CD14-positive monocyte (primary cell): ENCODE data around the gene TRPM8. TPM values are rescaled to one million over a fixed set of nuclear protein-coding genes. Genes with fewer than 3 reads are reported as not detected.

ENCODE experiments used
- DNase-seq, 3 donors: peaks; one replicate each; pipeline ENCODE4 v3.0.0-alpha.2; 2011 to 2022
- H2AFZ ChIP-seq: 2 replicates; pipeline ENCODE4 v1.6.0; 2012; ENCODE audit warnings: mild to moderate bottlenecking, low read depth, low read length, inconsistent platforms; ENCODE audit not compliant: insufficient read depth, poor library complexity, severe bottlenecking
- H3K27ac ChIP-seq, 2 donors: 1 replicate in 1 of 2; 2 replicates in 1 of 2; pipeline ENCODE4 v1.5.1; 2012 to 2013; ENCODE audit warnings: low read length in 2 of 2, control low read depth in 1 of 2, inconsistent platforms in 1 of 2, low read depth in 1 of 2, mild to moderate bottlenecking in 1 of 2
- H3K27me3 ChIP-seq, 2 donors: one replicate each; pipeline versions ENCODE4 v1.6.0 to v1.6.1; 2011 to 2013; ENCODE audit warnings: low read length in 2 of 2; ENCODE audit not compliant: control insufficient read depth in 2 of 2, insufficient read depth in 2 of 2
- H3K36me3 ChIP-seq, 2 donors: replicated peaks in 1 of 2; 1 replicate in 1 of 2; 2 replicates in 1 of 2; pipeline versions ENCODE4 v1.5.1 to v1.6.1; 2012 to 2013; ENCODE audit warnings: low read length in 2 of 2, control low read depth in 1 of 2, inconsistent platforms in 1 of 2, mild to moderate bottlenecking in 1 of 2; ENCODE audit not compliant: insufficient read depth in 2 of 2, control insufficient read depth in 1 of 2
- H3K4me1 ChIP-seq, 2 donors: 1 replicate in 1 of 2; 2 replicates in 1 of 2; pipeline versions ENCODE4 v1.5.1 to v1.6.1; 2012 to 2013; ENCODE audit warnings: low read length in 2 of 2, control low read depth in 1 of 2, inconsistent platforms in 1 of 2, mild to moderate bottlenecking in 1 of 2, moderate library complexity in 1 of 2; ENCODE audit not compliant: insufficient read depth in 2 of 2, control insufficient read depth in 1 of 2
- H3K4me2 ChIP-seq: replicated peaks from 2 replicates; pipeline ENCODE3; 2012; ENCODE audit warnings: low read length, moderate library complexity, mild to moderate bottlenecking; ENCODE audit not compliant: poor library complexity, severe bottlenecking; ENCODE audit errors: extremely low read depth
- H3K4me3 ChIP-seq, 3 experiments: fragments of 200-600 bp in 1 of 3; sonication (generic) in 1 of 3; replicated peaks in 1 of 3; 1 replicate in 2 of 3; 2 replicates in 1 of 3; pipeline ENCODE4 v1.5.1; 2011 to 2013; ENCODE audit warnings: low read length in 3 of 3, mild to moderate bottlenecking in 3 of 3, control low read depth in 2 of 3, low read depth in 2 of 3, inconsistent platforms in 1 of 3, moderate library complexity in 1 of 3
- H3K79me2 ChIP-seq: 2 replicates; pipeline ENCODE4 v1.6.0; 2012; ENCODE audit warnings: mild to moderate bottlenecking, control low read depth, inconsistent platforms, low read length, moderate library complexity; ENCODE audit not compliant: insufficient read depth
- H3K9ac ChIP-seq: 2 replicates; pipeline ENCODE4 v1.6.0; 2017; ENCODE audit warnings: low read length, mild to moderate bottlenecking; ENCODE audit not compliant: insufficient read depth, poor library complexity, severe bottlenecking
- H3K9me3 ChIP-seq, 2 donors: replicated peaks in 1 of 2; 1 replicate in 1 of 2; 2 replicates in 1 of 2; pipeline versions ENCODE4 v1.5.1 to v1.6.1; 2012 to 2013; ENCODE audit warnings: low read length in 2 of 2, control low read depth in 1 of 2; ENCODE audit not compliant: control insufficient read depth in 1 of 2, insufficient read depth in 1 of 2
- H4K20me1 ChIP-seq: 2 replicates; pipeline ENCODE4 v1.6.0; 2012; ENCODE audit warnings: mild to moderate bottlenecking, low read length, control low read depth, moderate library complexity; ENCODE audit not compliant: insufficient read depth
- H3K27ac Mint-ChIP-seq, 7 donors: one replicate each; pipeline ENCODE4 v1.8.0; 2020; ENCODE audit warnings: mild to moderate bottlenecking in 7 of 7, mixed read lengths in 7 of 7, moderate library complexity in 6 of 7, inconsistent platforms in 2 of 7
- H3K27me3 Mint-ChIP-seq, 3 donors: one replicate each; pipeline ENCODE4 v1.8.0; 2021 to 2022; ENCODE audit warnings: low read depth in 3 of 3, mild to moderate bottlenecking in 3 of 3, mixed read lengths in 3 of 3, moderate library complexity in 3 of 3, inconsistent platforms in 1 of 3
- H3K36me3 Mint-ChIP-seq, 2 donors: one replicate each; pipeline ENCODE4 v1.8.0; 2020; ENCODE audit warnings: mixed read lengths in 2 of 2, inconsistent platforms in 1 of 2, mild to moderate bottlenecking in 1 of 2
- H3K4me1 Mint-ChIP-seq: one replicate; pipeline ENCODE4 v1.8.0; 2020; ENCODE audit warnings: mild to moderate bottlenecking, mixed read lengths
- H3K4me3 Mint-ChIP-seq, 2 donors: one replicate each; pipeline ENCODE4 v1.8.0; 2020; ENCODE audit warnings: mild to moderate bottlenecking in 2 of 2, mixed read lengths in 2 of 2, moderate library complexity in 1 of 2
- H3K9me3 Mint-ChIP-seq, 7 donors: one replicate each; pipeline ENCODE4 v1.8.0; 2020 to 2022; ENCODE audit warnings: mixed read lengths in 7 of 7, mild to moderate bottlenecking in 6 of 7, moderate library complexity in 6 of 7, inconsistent platforms in 2 of 7
- CTCF ChIP-seq: fragments of 200-600 bp; IDR thresholded peaks from one replicate; pipeline ENCODE4 v1.8.0; 2022; ENCODE audit warnings: antibody characterized with exemption, mild to moderate bottlenecking
- WGBS: methylation state at CpG from one replicate; pipeline ENCODE4 v1.1.5; 2013; ENCODE audit warnings: missing lambda C conversion rate; ENCODE audit not compliant: insufficient coverage; 5-methylcytosine and 5-hydroxymethylcytosine counted together
- intact Hi-C, 2 donors: fragments of 100-400 bp; cut with micrococcal nuclease; formaldehyde crosslinking; loops; one replicate each; pipeline versions ENCODE4 v1.15.0 to v1.15.1; 2023
- polyA plus RNA-seq, 3 donors: library from polyadenylated mRNA; depleted of rRNA in 1 of 3; unstranded in 2 of 3; stranded (reverse) in 1 of 3; fragments of 300-500 nt in 2 of 3; fragments of >200 nt in 1 of 3; fragmentation: Illumina TruSeq in 2 of 3; gene quantifications; 1 replicate in 2 of 3; 2 replicates in 1 of 3; pipeline ENCODE4 v1.2.3, GENCODE V29; 2012 to 2021

The TRPM8 gene
- polyA plus RNA-seq, 3 donors, result not detected

GRCh38 chr2:234001380-234002160 lies 84.4 kb downstream of the TRPM8 start:
- Mint-ChIP-seq H3K4me1 (no peaks in the 10 kb centered on the region), H3K4me3 (no peak overlapping the region)

GRCh38 chr2:234002281-234002680 lies 85.1 kb downstream of the TRPM8 start:
- no peaks in the 10 kb centered on the region for H3K79me2 ChIP-seq
- H3K9me3 Mint-ChIP-seq, result peaks cover 0 to 1% (median 0%) of the 10 kb centered on the region in 7 donors
- no peaks in the 10 kb centered on the region for H3K4me1 ChIP-seq
- no peak overlapping the region for H3K4me3 ChIP-seq
- H3K4me1 Mint-ChIP-seq, result no peaks in the 10 kb centered on the region
- no peak overlapping the region for H3K9ac ChIP-seq
- no peaks in the 10 kb centered on the region for H4K20me1 ChIP-seq
- H3K4me2 ChIP-seq, result no peak overlapping the region
- intact Hi-C loops, result no loop called here
- no peak overlapping the region for H3K4me3 Mint-ChIP-seq
- H3K9me3 ChIP-seq, result no peaks in the 10 kb centered on the region
- peaks cover 3 to 17% (median 7%) of the 10 kb centered on the region in 3 donors for H3K27me3 Mint-ChIP-seq
- TF ChIP-seq CTCF, result no peak
- H3K36me3 ChIP-seq, result no peaks in the 10 kb centered on the region
- WGBS, result no CpG with 5 or more reads among the region's 4 CpGs
- H3K27me3 ChIP-seq, result no peaks in the 10 kb centered on the region
- H2AFZ ChIP-seq, result no peak overlapping the region
- no peak for DNase-seq
- H3K36me3 Mint-ChIP-seq, result no peaks in the 10 kb centered on the region
- H3K27ac ChIP-seq, result no peak overlapping the region
- H3K27ac Mint-ChIP-seq, result no peak overlapping the region

More at GRCh38 chr2:234001380-234002160, 84.4 kb downstream of the TRPM8 start:
- Histone ChIP-seq H3K9me3 (no peaks in the 10 kb centered on the region), H3K79me2 (no peaks in the 10 kb centered on the region), H4K20me1 (no peaks in the 10 kb centered on the region), H2AFZ (no peak overlapping the region), H3K9ac (no peak overlapping the region), H3K27ac (no peak overlapping the region), H3K4me3 (no peak overlapping the region), H3K27me3 (no peaks in the 10 kb centered on the region), H3K4me2 (no peak overlapping the region), H3K4me1 (no peaks in the 10 kb centered on the region), H3K36me3 (no peaks in the 10 kb centered on the region)
- WGBS, result 91% methylated on average over 5 of the region's 8 CpGs
- intact Hi-C loops, result no loop called here
- peaks cover 0 to 1% (median 0%) of the 10 kb centered on the region in 7 donors for H3K9me3 Mint-ChIP-seq
- no peak for DNase-seq
- no peak overlapping the region for H3K27ac Mint-ChIP-seq
- no peaks in the 10 kb centered on the region for H3K36me3 Mint-ChIP-seq
- TF ChIP-seq CTCF, result no peak
- peaks cover 3 to 17% (median 7%) of the 10 kb centered on the region in 3 donors for H3K27me3 Mint-ChIP-seq
